Osteocyte (in vitro differentiated cells): ENCODE measurements around the gene HNRNPCL4. TPM values are rescaled to one million over a fixed set of nuclear protein-coding genes. Genes with fewer than 3 reads are reported as not detected.
"Not testable (repeated sequence)": the region's sequence is repeated elsewhere in the genome, so short reads cannot be mapped to it uniquely, and the experiment has no call there.

Source experiments
- DNase-seq: peaks from one replicate; pipeline ENCODE4 v3.0.0; 2021; ENCODE audit warnings: mixed read lengths; ENCODE audit not compliant: unreplicated experiment; ENCODE audit errors: extremely low spot score
- H3K27ac Mint-ChIP-seq: one replicate; pipeline ENCODE4 v1.8.0; 2021; ENCODE audit warnings: mild to moderate bottlenecking, mixed read lengths; ENCODE audit not compliant: unreplicated experiment
- H3K27me3 Mint-ChIP-seq: one replicate; pipeline ENCODE4 v1.8.0; 2021; ENCODE audit warnings: mixed read lengths; ENCODE audit not compliant: unreplicated experiment
- H3K36me3 Mint-ChIP-seq: one replicate; pipeline ENCODE4 v1.8.0; 2021; ENCODE audit warnings: mixed read lengths; ENCODE audit not compliant: unreplicated experiment
- H3K4me1 Mint-ChIP-seq: one replicate; pipeline ENCODE4 v1.8.0; 2021; ENCODE audit warnings: mixed read lengths; ENCODE audit not compliant: unreplicated experiment
- H3K4me3 Mint-ChIP-seq: one replicate; pipeline ENCODE4 v1.8.0; 2021; ENCODE audit warnings: mild to moderate bottlenecking, moderate library complexity, mixed read lengths; ENCODE audit not compliant: unreplicated experiment
- H3K9me3 Mint-ChIP-seq: one replicate; pipeline ENCODE4 v1.8.0; 2021; ENCODE audit warnings: mixed read lengths; ENCODE audit not compliant: unreplicated experiment
- long read RNA-seq: library from polyadenylated mRNA; unstranded; transcript quantifications from one replicate; pipeline ENCODE4 v2.0.0, GENCODE V29; 2021
- total RNA-seq: library from RNA; stranded (reverse); gene quantifications from 2 replicates; pipeline ENCODE4 v1.2.1, GENCODE V29; 2021

The HNRNPCL4 gene
- not detected in 2 replicates for total RNA-seq
- long read RNA-seq, result 0 reads

DNA sequence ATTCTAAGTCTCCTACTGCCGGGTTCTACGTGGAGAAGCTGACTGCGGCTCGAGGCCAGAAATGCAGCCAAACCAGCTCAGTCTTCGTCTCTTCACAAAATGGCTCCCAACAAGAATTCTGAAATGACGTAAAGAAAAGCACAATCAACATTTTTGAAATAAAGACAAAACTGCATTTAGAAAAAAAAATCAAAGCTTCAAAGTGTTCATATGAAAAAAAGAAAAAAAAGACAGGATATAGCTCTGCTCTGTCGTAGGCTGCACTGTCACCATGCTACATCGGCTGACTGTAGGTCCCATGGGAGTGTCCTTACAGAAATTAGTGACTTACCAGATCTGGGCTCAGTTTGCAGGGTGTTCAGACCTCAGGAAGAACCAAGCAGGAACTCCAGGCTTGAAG, at the start of gene HNRNPCL4:
HNRNPCL4 (minus strand) TSS at position 101 of the 400 bp plus-strand sequence. CDS start 164 bp downstream, outside the sequence.
- H3K27ac Mint-ChIP-seq, H3K27me3 Mint-ChIP-seq, H3K4me3 Mint-ChIP-seq, H3K9me3 Mint-ChIP-seq, H3K4me1 Mint-ChIP-seq, H3K36me3 Mint-ChIP-seq, DNase-seq: not testable (repeated sequence)

- H3K4me3 Mint-ChIP-seq, H3K27me3 Mint-ChIP-seq, H3K36me3 Mint-ChIP-seq, DNase-seq, H3K27ac Mint-ChIP-seq, H3K4me1 Mint-ChIP-seq, H3K9me3 Mint-ChIP-seq: not testable (repeated sequence)
Observed at GRCh38 chr1:13208712-13209111, 43.3 kb upstream of the HNRNPCL4 start.

GRCh38 chr1:13201309-13201708, 35.9 kb upstream of the HNRNPCL4 start, which contains the start of gene PRAMEF13:
Gene PRAMEF13, minus strand, starts transcription at chr1:13201409. Its CDS starts 1,820 bp downstream, at chr1:13199589.
- H3K27me3 Mint-ChIP-seq, H3K36me3 Mint-ChIP-seq, H3K27ac Mint-ChIP-seq, DNase-seq, H3K4me3 Mint-ChIP-seq, H3K4me1 Mint-ChIP-seq, H3K9me3 Mint-ChIP-seq: not testable (repeated sequence)

GRCh38 chr1:13171548-13171947, 6.1 kb upstream of the HNRNPCL4 start, which contains the start of gene PRAMEF9:
Gene PRAMEF9, plus strand, starts transcription at chr1:13171848. Its CDS starts 3,433 bp downstream, at chr1:13175281.
- not testable (repeated sequence) for H3K36me3 Mint-ChIP-seq, H3K4me1 Mint-ChIP-seq, DNase-seq, H3K4me3 Mint-ChIP-seq, H3K27ac Mint-ChIP-seq, H3K9me3 Mint-ChIP-seq, H3K27me3 Mint-ChIP-seq

DNA sequence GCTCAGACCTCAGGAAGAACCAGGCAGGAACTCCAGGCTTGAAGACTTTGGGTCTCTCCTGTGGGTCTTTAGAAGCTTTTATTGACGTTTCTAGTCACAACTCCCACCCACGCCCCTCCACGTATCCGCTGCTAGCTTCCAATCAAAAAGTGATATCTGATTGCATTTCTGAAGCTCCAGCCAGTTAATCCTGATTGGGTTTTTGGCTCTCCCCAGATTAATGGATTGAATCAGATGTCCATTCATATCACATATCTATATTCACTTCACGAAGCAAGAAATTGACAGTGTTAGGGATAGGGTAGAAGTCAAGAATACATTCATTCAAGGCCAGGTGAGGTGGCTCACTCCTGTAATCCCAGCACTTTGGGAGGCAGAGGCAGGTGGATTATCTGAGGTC, 9.5 kb downstream of the HNRNPCL4 start, which contains the start of gene PRAMEF26:
PRAMEF26 (minus strand) TSS at position 101 of the 400 bp plus-strand sequence. CDS start 2,914 bp downstream, outside the sequence.
- H3K27ac Mint-ChIP-seq, H3K27me3 Mint-ChIP-seq, H3K4me3 Mint-ChIP-seq, H3K9me3 Mint-ChIP-seq, DNase-seq, H3K36me3 Mint-ChIP-seq, H3K4me1 Mint-ChIP-seq: not testable (repeated sequence)

- not testable (repeated sequence) for H3K27ac Mint-ChIP-seq, H3K27me3 Mint-ChIP-seq, H3K36me3 Mint-ChIP-seq, H3K4me1 Mint-ChIP-seq, DNase-seq, H3K4me3 Mint-ChIP-seq
- peaks cover 36% of the 10 kb centered on the region for H3K9me3 Mint-ChIP-seq
Observed at GRCh38 chr1:13116754-13117153, 48.7 kb downstream of the HNRNPCL4 start, which contains the start of gene HNRNPCL2. Gene HNRNPCL2, minus strand, starts transcription at chr1:13116854. Its CDS starts 454 bp downstream, at chr1:13116400.

Other genes starting within 250 kb of the HNRNPCL4 start
- gene PRAMEF7, start 249.0 kb downstream of the HNRNPCL4 start, total RNA-seq, result not detected in 2 replicates
- not detected in 2 replicates for gene PRAMEF6, start 218.1 kb downstream of the HNRNPCL4 start, total RNA-seq
- not detected in 2 replicates for gene PRAMEF27, start 109.1 kb downstream of the HNRNPCL4 start, total RNA-seq
- not detected in 2 replicates for gene HNRNPCL3, start 104.9 kb downstream of the HNRNPCL4 start, total RNA-seq
- gene PRAMEF25, start 94.9 kb downstream of the HNRNPCL4 start, total RNA-seq, result not detected in 2 replicates
- gene HNRNPCL2, start 48.8 kb downstream of the HNRNPCL4 start, total RNA-seq, result not detected in 2 replicates
- gene PRAMEF26, start 9.6 kb downstream of the HNRNPCL4 start, total RNA-seq, result not detected in 2 replicates
- not detected in 2 replicates for gene PRAMEF9, start 6.2 kb upstream of the HNRNPCL4 start, total RNA-seq
- not detected in 2 replicates for gene PRAMEF13, start 35.8 kb upstream of the HNRNPCL4 start, total RNA-seq
- gene PRAMEF18, start 60.5 kb upstream of the HNRNPCL4 start, total RNA-seq, result not detected in 2 replicates
- gene PRAMEF5, start 88.6 kb upstream of the HNRNPCL4 start, total RNA-seq, result not detected in 2 replicates
- not detected in 2 replicates for gene PRAMEF8, start 119.5 kb upstream of the HNRNPCL4 start, total RNA-seq
- gene PRAMEF33, start 137.9 kb upstream of the HNRNPCL4 start, total RNA-seq, result not detected in 2 replicates
- not detected in 2 replicates for gene PRAMEF15, start 149.9 kb upstream of the HNRNPCL4 start, total RNA-seq
- gene PRAMEF14, start 181.5 kb upstream of the HNRNPCL4 start, total RNA-seq, result not detected in 2 replicates
- not detected in 2 replicates for gene PRAMEF19, start 206.3 kb upstream of the HNRNPCL4 start, total RNA-seq
- gene PRAMEF17, start 224.0 kb upstream of the HNRNPCL4 start, total RNA-seq, result not detected in 2 replicates
- gene PRAMEF20, start 244.8 kb upstream of the HNRNPCL4 start, total RNA-seq, result not detected in 2 replicates